MM.1S (cell line): ENCODE data around the gene PLEKHG7.

Source experiments
- CTCF ChIP-seq: fragments of 300-600 bp; sonication (generic); IDR thresholded peaks from 2 replicates; pipeline ENCODE4 v1.5.1; 2016; ENCODE audit warnings: antibody characterized with exemption, low read length, mixed read lengths
- EZH2 ChIP-seq: fragments of 300-600 bp; sonication (generic); optimal IDR thresholded peaks from 2 replicates; pipeline ENCODE3; 2017; ENCODE audit warnings: low read depth, mild to moderate bottlenecking, antibody characterized with exemption, low read length, mixed read lengths

DNA sequence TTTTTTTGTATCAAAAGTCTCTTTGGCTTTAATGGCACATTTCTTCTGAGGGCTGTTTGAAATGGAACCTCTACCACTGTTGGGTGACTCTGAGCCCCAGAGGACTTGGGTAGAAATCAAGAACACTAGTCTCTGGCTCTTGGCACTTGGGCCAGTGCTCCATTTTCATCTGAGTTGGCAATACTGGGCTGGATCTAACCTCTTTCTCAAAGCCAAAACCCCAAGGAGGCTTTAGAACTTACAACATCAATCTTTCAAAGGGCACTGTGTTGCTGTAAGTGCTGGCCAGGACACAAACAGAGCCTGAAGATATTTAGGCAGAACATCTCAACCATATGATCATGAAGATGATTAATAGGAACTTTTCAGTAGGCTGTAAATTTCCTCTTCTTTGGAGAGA, 34.0 kb upstream of the PLEKHG7 start:
- TF ChIP-seq CTCF (no peak), EZH2 (no peak)
